Measurements from ENCODE around the gene NRXN3. TPM values are rescaled to one million over a fixed set of nuclear protein-coding genes. Genes with fewer than 3 reads are reported as not detected.

Gene NRXN3
- total RNA-seq, 1 donor: 2.5 TPM

- TF ChIP-seq CTCF (IDR thresholded peaks at IDR 0.05; ENCODE audit: extremely low read depth, low read depth, low read length): no peak
- H3K27me3 ChIP-seq (ENCODE audit: insufficient read depth, low read length): no peaks in the 10 kb centered on the region
- H3K4me2 ChIP-seq (ENCODE audit: insufficient read depth, low read length): no peak overlapping the region
- H3K9me3 ChIP-seq (ENCODE audit: low read depth, low read length): no peaks in the 10 kb centered on the region
- no peak overlapping the region for H3K4me3 ChIP-seq (ENCODE audit: insufficient read depth, low read length)
- H3K36me3 ChIP-seq (ENCODE audit: insufficient read depth, low read length): no peaks in the 10 kb centered on the region
- H3K27ac ChIP-seq (ENCODE audit: low read depth, low read length): no peak overlapping the region
- H4K20me1 ChIP-seq (ENCODE audit: insufficient read depth, low read length): no peaks in the 10 kb centered on the region
- no peak overlapping the region for H2AFZ ChIP-seq (ENCODE audit: low read length)
- no peaks in the 10 kb centered on the region for H3K4me1 ChIP-seq (ENCODE audit: insufficient read depth, low read length)
- no peaks in the 10 kb centered on the region for H3K79me2 ChIP-seq (ENCODE audit: insufficient read depth, low read length)
- no peak for DNase-seq (ENCODE audit: insufficient read length, low spot score, missing footprints)
Measured at GRCh38 chr14:79791055-79791732, 1621.0 kb downstream of the NRXN3 start.

GRCh38 chr14:79802093-79802492, 1631.9 kb downstream of the NRXN3 start:
- no peak for TF ChIP-seq CTCF (IDR thresholded peaks at IDR 0.05; ENCODE audit: extremely low read depth, low read depth, low read length)
- Histone ChIP-seq H3K9me3 (ENCODE audit: low read depth, low read length) (no peaks in the 10 kb centered on the region), H2AFZ (ENCODE audit: low read length) (no peak overlapping the region), H3K4me1 (ENCODE audit: insufficient read depth, low read length) (no peaks in the 10 kb centered on the region), H3K27me3 (ENCODE audit: insufficient read depth, low read length) (no peaks in the 10 kb centered on the region), H3K4me3 (ENCODE audit: insufficient read depth, low read length) (no peak overlapping the region), H4K20me1 (ENCODE audit: insufficient read depth, low read length) (no peaks in the 10 kb centered on the region), H3K27ac (ENCODE audit: low read depth, low read length) (no peak overlapping the region), H3K79me2 (ENCODE audit: insufficient read depth, low read length) (no peaks in the 10 kb centered on the region), H3K36me3 (ENCODE audit: insufficient read depth, low read length) (no peaks in the 10 kb centered on the region), H3K4me2 (ENCODE audit: insufficient read depth, low read length) (no peak overlapping the region)
- no peak for DNase-seq (ENCODE audit: insufficient read length, low spot score, missing footprints)

GRCh38 chr14:79805636-79806035, 1635.5 kb downstream of the NRXN3 start:
- H3K79me2 ChIP-seq (ENCODE audit: insufficient read depth, low read length): no peaks in the 10 kb centered on the region
- H3K36me3 ChIP-seq (ENCODE audit: insufficient read depth, low read length): no peaks in the 10 kb centered on the region
- H2AFZ ChIP-seq (ENCODE audit: low read length): no peak overlapping the region
- no peaks in the 10 kb centered on the region for H3K27me3 ChIP-seq (ENCODE audit: insufficient read depth, low read length)
- H3K4me2 ChIP-seq (ENCODE audit: insufficient read depth, low read length): no peak overlapping the region
- H3K9me3 ChIP-seq (ENCODE audit: low read depth, low read length): no peaks in the 10 kb centered on the region
- no peak overlapping the region for H3K27ac ChIP-seq (ENCODE audit: low read depth, low read length)
- no peaks in the 10 kb centered on the region for H3K4me1 ChIP-seq (ENCODE audit: insufficient read depth, low read length)
- no peaks in the 10 kb centered on the region for H4K20me1 ChIP-seq (ENCODE audit: insufficient read depth, low read length)
- no peak for TF ChIP-seq CTCF (IDR thresholded peaks at IDR 0.05; ENCODE audit: extremely low read depth, low read depth, low read length)
- H3K4me3 ChIP-seq (ENCODE audit: insufficient read depth, low read length): no peak overlapping the region
- DNase-seq (ENCODE audit: insufficient read length, low spot score, missing footprints): no peak

- Histone ChIP-seq H3K79me2 (ENCODE audit: insufficient read depth, low read length) (no peaks in the 10 kb centered on the region), H3K36me3 (ENCODE audit: insufficient read depth, low read length) (no peaks in the 10 kb centered on the region), H2AFZ (ENCODE audit: low read length) (no peak overlapping the region), H4K20me1 (ENCODE audit: insufficient read depth, low read length) (no peaks in the 10 kb centered on the region), H3K4me2 (ENCODE audit: insufficient read depth, low read length) (no peak overlapping the region), H3K4me3 (ENCODE audit: insufficient read depth, low read length) (no peak overlapping the region), H3K4me1 (ENCODE audit: insufficient read depth, low read length) (no peaks in the 10 kb centered on the region), H3K9me3 (ENCODE audit: low read depth, low read length) (no peaks in the 10 kb centered on the region), H3K27me3 (ENCODE audit: insufficient read depth, low read length) (no peaks in the 10 kb centered on the region), H3K27ac (ENCODE audit: low read depth, low read length) (no peak overlapping the region)
- no peak for DNase-seq (ENCODE audit: insufficient read length, low spot score, missing footprints)
- no peak for TF ChIP-seq CTCF (IDR thresholded peaks at IDR 0.05; ENCODE audit: extremely low read depth, low read depth, low read length)
Measured at GRCh38 chr14:79809849-79810612, 1639.9 kb downstream of the NRXN3 start.

Measured in osteoblast (primary cell).